ENCODE data around the gene CWF19L2.
"Not testable (repeated sequence)": the region's sequence is repeated elsewhere in the genome, so short reads cannot be mapped to it uniquely, and the experiment has no call there.

CWF19L2 gene

DNA sequence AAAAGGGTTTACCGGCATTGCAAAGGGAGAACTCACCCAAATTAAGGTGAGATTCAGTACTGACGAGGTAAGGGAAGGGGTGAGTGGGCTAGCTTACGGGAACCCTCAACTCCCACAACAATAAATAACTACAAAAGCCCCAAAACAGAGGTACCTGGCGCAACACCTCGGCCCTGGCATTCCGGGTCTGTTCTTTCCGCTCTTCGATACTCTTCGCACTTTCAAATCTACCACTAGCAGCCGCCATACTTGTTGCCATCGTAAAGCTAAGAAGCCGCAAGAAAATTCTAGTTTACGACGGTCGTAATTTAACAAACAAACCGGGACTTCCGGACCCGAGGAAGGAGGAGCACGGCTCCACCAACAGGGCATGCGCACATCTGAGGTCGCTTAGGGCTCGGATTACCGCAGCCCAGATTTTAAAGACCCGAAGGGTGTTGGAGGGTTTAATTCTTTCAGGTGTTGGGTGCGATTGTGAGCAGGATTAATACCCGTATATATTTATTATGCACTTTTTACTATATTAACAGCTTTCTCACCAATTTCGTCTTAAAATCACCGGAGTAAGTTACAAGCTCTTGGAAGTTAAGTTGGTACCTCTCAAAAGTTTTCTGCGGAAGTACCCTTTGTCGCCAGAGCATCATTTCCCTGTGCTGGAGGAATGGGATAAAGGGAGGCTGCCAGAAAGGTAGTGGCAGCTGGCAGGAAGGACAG, at the start of gene CWF19L2:
Gene CWF19L2 (minus strand): TSS at position 268 of the 714 bp plus-strand sequence. CDS start 9 bp downstream, at position 259.
- DNase-seq (ENCODE audit: low read depth in 2 of 2), result peak; percentile 77

DNA sequence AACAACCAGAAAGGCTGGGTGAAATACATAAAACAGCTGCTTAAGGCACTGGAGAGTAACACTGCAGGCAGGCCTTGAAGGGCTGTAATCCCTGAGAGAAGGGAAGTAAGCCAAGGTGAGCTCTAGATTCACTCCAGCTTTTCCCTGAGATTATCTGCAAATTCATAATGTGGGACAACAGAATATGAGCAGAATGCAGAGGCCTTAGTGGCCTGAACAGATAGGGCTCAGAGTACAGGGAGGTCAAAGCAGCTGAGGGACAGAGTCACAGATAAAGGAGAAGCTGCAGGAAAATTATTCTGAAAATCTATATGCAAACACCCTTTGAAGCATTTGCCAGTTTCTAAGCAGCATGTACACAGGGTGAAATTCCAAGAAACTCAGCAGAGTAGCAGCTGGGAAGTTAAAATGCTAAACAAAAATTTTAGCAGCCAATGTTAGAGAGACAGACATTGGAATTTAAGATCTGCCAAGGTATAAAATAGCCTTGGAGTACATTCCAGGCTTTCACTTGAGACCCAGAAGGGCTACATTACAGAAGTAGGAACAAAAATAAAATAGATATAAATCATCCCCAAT, 48.1 kb upstream of the CWF19L2 start:
- no peak for DNase-seq (ENCODE audit: low read depth in 2 of 2)

DNA sequence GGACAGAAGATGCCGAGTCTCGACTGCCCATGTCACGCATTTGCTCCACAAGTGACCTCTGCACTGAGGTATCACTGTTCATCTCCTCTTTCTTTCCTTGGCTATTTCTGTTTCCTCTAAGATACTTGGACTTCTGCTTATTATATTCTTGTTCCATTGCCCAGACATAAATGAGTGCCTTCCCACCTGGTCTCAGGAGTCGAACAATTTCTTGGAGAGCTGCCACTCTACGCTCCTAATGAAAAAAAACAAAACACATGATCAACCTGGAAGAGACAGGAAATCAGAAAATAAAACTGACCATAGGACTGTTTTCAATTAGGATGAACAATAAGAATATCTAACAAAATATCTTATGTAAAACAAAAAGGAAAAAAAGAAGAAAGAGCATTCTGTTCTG, 47.4 kb upstream of the CWF19L2 start:
- DNase-seq (ENCODE audit: low read depth in 2 of 2), result no peak

DNA sequence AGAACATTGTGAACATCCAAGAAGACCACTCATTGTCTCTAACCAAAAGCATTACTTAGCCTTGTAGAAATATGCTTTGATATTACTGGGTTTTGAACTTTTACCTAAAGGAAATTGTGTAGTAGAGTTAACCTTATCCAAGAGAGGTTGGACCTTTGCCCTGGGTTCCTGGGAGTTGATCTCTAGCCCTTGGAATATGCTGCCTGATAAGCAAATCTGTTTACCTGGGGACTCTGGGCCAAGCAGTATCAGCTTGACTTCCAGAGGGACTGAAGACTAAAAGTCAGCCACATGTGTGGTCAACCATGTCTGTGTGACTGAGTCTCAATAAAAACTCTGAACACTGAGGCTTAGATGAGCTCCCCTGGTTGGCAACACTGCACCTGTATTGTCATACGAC, 44.1 kb upstream of the CWF19L2 start:
- no peak for DNase-seq (ENCODE audit: low read depth in 2 of 2)

DNA sequence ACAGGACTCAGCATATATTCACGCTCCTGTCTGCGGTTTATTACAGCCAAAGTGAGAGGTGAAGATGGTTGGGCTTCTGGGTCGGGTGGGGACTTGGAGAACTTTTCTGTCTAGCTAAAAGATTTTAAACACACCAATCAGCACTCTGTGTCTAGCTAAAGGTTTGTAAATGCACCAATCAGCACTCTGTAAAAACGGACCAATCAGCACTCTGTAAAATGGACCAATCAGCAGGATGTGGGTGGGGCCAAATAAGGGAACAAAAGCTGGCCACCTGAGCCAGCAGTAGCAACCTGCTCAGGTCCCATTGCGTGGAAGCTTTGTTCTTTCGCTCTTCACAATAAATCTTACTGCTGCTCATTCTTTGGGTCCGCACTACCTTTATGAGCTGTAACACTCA, 39.7 kb upstream of the CWF19L2 start:
- DNase-seq (ENCODE audit: low read depth in 2 of 2), result not testable (repeated sequence)

DNA sequence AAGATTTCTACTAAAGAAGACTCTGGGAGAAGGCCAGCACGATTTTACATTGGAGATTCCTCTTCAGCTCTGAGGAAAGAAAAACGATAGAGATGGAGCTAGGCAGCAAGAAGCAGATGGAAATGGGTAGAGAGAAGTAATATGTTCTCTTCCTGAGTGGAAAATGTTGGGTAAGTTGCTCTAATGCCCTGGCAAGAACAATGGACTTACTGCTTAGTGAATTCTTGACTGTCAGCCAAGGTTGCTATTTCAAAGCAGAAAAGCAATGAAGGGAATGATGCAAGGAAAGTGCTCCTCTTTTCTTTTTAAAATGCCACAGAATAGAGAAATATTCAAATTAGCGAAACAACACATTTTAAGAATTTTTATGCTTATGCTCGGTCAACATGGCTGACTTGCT, 38.4 kb upstream of the CWF19L2 start:
- DNase-seq (ENCODE audit: low read depth in 2 of 2), result no peak

DNA sequence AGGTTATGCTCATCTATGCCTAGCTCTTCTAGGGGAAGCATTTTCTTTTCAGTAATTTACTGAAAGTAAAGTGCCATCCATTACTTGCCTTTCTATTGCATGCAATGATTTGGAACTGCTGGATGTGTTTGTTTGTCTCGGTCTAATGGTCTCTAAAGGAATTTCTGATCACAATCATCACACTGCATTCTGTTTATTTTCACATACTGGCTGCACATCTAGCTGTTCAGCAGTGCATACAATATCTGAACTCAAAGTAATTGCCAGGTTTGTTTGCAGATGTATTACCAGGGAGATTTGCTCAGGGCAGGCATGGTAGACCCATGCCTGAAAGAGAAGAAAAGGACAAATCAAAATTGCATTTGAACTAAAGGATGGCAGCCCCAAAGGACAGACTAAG, 36.4 kb upstream of the CWF19L2 start:
- no peak for DNase-seq (ENCODE audit: low read depth in 2 of 2)

DNA sequence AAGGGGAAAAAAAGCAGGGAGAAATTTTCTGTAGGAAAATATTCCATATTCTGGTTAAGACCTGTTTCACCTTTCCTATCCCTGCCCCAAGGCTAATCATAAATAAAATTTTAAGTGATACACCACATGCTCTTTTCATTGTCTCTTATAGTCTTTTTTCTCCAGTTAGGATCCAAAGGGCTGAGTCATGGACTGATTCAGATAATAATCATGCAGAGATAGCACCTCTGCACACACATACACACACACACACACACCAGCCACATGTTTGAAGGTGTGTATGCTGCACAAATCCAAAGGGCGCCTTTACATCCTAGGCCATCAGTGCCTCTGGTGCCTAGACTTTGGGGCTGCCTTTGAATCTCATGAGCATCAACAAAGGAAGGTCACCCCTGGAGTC, 35.5 kb upstream of the CWF19L2 start:
- no peak for DNase-seq (ENCODE audit: low read depth in 2 of 2)

DNA sequence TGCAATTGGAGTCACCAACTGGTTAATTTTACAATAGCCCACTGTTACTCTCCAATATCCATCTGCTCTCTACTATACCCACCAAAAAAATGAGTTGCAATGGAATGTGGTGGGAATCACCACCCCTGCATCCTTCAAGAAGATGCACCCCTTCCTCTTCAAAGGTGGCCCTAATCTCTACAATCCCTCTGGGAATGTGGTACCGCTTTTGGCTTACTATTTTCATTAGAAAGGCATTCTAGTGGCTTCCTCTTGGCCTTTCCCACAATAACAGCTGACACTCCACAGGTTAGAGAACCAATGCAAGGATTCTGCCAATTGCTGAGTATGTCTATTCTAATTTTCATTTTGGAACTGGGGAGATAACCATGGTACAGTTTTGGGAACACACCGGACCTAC, 33.2 kb upstream of the CWF19L2 start:
- DNase-seq (ENCODE audit: low read depth in 2 of 2), result no peak

DNA sequence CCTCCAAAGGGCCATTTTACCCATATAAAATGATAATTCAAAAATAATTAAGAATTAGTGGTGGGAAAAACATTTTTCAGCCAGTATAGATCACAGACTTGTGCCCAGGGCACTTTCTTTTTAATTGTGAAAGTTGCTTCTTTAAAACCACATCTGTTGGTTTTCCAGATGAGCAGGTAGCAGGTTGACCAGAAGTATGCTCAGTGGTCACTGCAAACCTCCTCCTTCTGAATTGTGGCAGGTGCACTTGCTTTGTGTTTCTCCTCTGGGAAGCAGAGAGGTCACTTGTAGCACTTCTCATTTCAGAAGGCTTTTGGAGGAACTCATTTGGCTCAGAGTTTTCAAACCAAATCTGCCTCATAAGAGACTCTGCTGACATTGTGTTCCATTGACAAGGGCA, 24.6 kb upstream of the CWF19L2 start:
- DNase-seq (ENCODE audit: low read depth in 2 of 2), result no peak

DNA sequence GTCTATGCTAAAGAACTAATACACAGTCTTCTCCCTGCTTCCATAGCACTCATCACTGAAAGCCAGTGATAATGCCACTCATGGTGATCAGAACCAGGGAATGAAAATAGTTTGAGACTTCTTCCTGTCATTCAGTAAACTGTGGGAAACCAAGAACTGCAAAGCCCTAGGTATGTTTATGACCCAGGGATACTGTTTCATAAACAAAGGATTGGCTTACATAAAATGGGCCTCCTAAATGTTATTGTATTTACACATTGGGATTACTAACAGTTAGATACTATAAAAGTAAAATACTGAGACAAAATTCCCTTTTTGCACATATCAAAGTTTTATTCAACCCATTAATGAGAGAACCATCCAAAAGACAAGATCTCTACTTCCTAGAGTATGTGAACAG, 21.3 kb upstream of the CWF19L2 start:
- DNase-seq (ENCODE audit: low read depth in 2 of 2), result no peak

DNA sequence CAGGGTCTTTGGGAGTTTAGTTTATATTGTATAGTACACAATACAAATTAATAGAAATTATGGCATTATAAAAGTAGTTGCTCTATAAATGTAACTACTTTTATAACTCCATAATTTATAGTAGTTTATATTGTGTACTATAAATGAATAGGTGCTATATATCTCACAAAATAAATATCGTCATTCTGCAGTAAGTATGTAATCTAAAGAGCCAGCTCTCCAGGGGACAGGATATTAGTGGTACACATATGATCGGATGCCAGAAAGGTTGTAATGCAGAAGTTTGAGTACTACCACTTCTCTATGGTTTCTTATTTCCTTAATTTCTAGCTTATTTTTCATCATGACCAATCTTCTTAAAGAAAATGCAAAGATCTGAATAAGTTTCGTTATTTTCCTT, 20.2 kb upstream of the CWF19L2 start:
- DNase-seq (ENCODE audit: low read depth in 2 of 2), result no peak

DNA sequence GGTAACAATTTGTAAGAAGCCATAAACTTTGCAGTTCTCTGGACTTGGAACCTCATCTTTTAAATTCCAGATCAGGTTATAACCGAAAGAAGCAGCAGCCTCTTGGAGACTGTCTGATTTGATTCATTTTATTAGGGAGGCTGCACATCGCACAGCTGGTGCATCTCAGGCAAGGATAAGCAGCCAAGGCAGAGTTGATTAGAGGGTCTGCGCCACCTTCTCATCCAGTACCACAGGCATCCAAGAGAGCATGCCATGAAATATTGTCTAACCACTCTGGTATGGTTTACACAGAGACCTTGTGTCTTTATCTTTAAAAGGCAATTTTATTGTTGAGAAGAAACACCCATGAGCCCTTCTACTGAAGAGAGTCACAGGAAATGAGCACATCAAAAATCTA, 16.2 kb upstream of the CWF19L2 start:
- no peak for DNase-seq (ENCODE audit: low read depth in 2 of 2)

DNA sequence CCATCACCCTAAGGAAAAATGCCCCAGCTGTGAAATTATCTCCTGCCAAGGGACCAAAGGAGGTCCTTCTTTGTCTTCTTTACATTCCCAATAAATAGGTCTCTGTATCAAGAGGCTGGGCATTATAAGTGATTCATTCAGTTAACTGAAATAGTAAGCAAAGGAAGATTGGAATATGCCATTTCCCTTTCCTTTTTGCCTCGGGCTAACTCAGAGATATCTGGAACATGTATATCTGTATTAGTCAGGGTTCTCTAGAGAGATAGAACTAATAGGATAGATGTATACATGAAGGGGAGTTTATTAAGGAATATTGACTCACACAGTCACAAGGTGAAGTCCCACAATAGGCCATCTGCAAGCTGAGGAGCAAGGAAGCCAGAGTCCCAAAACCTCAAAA, 15.3 kb upstream of the CWF19L2 start:
- DNase-seq (ENCODE audit: low read depth in 2 of 2), result no peak

DNA sequence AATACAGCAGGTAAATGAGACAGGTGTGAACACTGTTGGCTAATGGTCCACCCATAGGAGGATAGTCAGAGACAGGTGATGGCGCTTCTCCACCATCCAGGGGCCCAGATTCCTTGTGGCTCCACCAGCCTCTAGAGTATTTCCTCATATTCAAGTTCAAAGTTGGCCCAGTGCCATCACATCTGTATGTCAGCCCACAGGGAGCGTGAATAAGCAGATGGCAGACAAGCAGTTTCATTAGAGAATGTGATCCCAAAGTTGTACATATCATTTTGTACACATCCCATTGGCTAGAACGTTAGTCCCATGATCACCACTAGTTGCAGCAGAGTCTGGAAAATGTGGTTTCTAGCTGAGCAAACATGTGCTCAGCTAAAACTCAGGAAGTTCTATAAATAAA, 11.0 kb upstream of the CWF19L2 start:
- no peak for DNase-seq (ENCODE audit: low read depth in 2 of 2)

DNA sequence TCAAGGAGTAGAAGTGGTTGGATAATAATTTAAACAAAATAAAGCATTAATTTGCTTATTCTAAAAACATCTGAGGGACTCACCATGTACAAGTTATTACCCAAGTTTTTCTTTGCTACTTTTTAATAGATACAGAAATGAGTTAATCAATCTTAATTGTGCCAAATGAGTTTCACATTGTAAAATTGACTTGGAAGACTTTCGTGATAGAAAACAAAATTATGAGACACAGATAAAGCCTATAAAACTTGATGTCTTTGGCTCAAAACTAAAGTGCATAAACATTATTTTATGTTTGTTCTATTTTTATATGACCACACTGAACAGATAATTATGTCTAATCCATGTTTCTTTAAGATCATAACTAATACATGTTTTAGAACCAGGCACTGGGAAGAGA, 10.1 kb upstream of the CWF19L2 start:
- DNase-seq (ENCODE audit: low read depth in 2 of 2), result no peak

DNA sequence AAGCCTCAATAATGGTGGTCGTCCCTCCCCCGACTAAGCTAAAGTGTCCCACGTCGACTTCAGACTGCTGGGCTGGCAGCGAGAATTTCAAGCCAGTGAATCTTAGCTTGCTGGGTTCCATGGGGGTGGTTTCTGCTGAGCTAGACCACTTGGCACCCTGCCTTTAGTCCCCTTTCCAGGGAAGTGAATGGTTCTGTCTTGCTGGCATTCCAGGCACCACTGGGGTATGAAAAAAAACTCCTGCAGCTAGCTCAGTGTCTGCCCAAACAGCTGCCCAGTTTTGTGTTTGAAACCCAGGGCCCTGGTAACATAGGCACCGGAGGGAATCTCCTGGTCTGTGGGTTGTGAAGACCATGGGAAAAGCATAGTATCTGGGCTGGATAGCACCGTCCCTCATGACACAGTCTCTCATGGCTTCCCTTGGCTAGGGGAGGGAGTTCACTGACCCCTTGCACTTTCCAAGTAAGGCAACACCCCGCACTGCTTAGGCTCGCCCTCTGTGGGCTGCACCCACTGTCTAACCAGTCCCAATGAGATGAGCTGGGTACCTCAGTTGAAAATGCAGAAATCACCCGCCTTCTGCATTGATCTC, 8.7 kb upstream of the CWF19L2 start:
- DNase-seq (ENCODE audit: low read depth in 2 of 2), result not testable (repeated sequence)

DNA sequence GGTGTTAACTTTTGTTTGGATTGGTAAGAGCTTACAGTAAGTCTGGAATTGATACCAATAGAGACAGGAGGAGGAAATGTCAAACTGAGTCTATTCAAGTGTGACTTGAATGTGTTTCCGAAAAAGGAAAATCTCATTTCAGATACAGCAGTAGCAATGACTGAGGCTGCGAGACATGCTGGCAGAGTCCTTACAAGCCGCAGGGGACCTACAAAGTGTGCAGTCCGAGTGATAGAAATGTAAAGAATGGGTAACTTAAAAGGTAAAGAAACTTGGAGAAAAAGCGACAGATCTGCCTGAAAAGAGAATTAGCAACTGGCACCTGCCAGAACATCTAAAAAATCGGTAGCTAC, 444 bp downstream of the CWF19L2 start:
- no peak for DNase-seq (ENCODE audit: low read depth in 2 of 2)

DNA sequence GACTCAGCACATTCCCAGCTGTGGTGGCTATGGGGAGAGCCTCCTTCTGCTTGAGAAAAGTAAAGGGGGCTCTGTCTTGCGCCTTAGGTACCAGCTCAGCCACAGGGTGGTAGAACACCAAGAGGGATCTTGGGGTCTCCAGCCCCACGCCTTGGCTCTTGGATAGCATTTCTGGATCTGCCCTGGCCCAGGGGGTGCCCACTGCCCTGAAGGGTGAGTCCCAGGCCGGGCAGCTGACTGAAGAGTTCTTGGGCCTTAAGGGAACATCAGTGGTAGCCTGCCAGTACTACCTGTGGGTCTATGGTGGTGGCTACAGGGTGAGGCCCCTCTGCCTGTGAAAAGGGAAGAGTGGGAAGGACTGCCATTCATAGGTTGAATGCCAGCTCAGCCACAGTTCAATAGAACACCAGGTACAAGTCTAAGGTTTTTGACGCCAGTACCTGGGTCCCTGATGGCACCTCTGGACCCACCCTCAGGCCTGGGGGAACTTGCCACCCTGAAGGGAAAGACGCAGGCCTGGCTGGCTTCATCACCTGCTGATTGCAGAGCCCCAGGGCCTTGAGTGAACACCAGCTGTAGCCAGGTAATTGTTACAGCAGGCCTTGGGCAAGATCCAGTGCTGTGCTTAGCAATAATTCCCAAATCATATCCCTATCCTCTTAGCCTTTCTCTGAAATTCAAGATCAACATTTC, 3.9 kb downstream of the CWF19L2 start:
- no peak for DNase-seq (ENCODE audit: low read depth in 2 of 2)

DNA sequence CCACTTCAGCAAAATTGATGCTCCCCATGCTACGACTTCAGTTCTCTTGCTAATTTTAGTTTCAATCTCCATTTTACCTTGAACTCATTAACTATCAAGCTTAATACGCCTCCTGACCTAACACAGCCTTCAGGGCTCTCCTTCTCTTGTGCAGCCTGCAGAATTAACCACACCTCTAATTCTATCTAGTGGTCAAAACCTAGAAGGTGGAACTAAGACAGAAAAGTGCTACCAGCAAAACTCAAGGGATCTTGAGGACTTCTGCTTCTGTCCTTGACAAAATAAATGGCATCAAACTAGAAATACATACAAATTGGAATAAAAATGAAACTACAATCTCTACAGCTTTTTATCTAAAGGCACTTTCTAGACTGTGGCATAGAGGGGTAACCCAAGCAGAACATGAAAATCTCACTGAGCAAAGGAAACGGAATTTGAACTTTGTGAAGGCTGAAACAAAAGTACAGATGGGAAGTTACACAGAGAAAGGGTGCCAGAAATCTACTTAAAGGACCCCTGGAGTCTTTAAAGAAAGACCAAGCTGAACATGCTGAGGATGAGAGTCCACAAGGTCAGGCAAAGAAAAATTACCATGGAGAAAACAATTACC, 10.7 kb downstream of the CWF19L2 start:
- DNase-seq (ENCODE audit: low read depth in 2 of 2), result no peak

DNA sequence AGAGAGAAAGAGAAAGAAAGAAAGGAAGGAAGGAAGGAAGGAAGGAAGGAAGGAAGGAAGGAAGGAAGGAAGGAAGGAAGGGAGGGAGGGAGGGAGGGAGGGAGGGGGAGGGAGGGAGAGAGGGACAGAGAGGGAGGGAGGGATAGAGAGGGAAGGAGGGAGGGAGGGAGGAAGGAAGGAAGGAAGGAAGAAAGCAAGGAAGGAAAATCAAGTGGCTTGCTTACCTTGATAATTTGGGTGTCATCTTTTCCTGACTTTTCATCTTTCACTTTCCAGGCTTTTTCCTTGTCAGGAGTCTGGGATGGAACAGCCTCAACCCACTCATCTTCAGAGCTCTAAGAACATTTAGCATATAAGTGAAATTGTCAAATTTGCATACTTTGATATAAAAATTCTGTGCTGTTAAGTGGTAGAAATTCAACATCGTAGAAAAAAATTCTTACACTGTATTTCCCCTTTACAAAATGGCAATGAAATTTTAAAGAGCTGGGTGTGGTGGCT, 14.9 kb downstream of the CWF19L2 start:
- no peak for DNase-seq (ENCODE audit: low read depth in 2 of 2)

DNA sequence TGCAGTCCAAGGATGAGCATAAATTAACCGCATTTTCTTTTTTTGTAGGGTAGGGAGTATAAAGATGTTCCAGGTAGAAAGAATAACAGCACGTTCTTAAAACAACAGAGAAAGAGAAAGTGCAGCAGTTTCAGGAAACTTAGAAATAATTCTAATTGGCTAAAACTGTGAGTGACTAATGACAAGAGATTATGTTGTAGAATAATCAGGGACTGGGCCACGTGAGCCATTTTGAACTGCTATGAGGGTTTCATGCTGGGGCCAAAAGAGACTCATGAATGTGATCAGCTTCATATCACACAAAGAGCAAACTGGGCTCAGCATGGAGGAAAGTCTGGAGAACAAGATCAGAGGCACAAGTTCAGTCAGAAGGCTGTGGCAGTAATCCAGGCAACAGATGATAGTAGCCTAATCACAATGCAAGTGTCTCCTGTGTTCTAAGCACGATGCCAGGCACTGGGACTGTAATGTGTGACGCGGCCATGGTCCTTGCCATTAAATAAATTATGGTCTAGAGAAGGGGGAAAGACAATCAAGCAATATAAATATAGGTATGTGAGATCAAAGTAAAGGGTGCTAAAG, 17.9 kb downstream of the CWF19L2 start:
- no peak for DNase-seq (ENCODE audit: low read depth in 2 of 2)

Measured in stimulated activated CD8-positive, alpha-beta memory T cell treated with anti-CD3 and anti-CD28 coated beads, Interleukin-15, amount 100 ng/mL, for 48 hours (primary cell).